ENCODE results near the gene IPO11.

Gene IPO11

GRCh38 chr5:62421414-62421813 lies 8.9 kb downstream of the IPO11 start:
- Histone ChIP-seq H3K9me3 (ENCODE audit: severe bottlenecking) (no peaks in the 10 kb centered on the region), H3K36me3 (peaks cover 12% of the 10 kb centered on the region), H3K27ac (no peak overlapping the region), H3K4me3 (ENCODE audit: low read depth, low read length) (no peak overlapping the region), H3K27me3 (ENCODE audit: insufficient read depth, low read depth, severe bottlenecking) (no peaks in the 10 kb centered on the region)
- no peak for TF ChIP-seq CTCF (IDR thresholded peaks at IDR 0.05; ENCODE audit: low read depth, low read length)
- no peak for DNase-seq

GRCh38 chr5:62424763-62425162 lies 12.2 kb downstream of the IPO11 start:
- H3K27ac ChIP-seq = no peak overlapping the region
- no peaks in the 10 kb centered on the region for H3K36me3 ChIP-seq
- DNase-seq = no peak
- H3K27me3 ChIP-seq (ENCODE audit: insufficient read depth, low read depth, severe bottlenecking) = no peaks in the 10 kb centered on the region
- H3K9me3 ChIP-seq (ENCODE audit: severe bottlenecking) = no peaks in the 10 kb centered on the region
- no peak for TF ChIP-seq CTCF (IDR thresholded peaks at IDR 0.05; ENCODE audit: low read depth, low read length)
- H3K4me3 ChIP-seq (ENCODE audit: low read depth, low read length) = no peak overlapping the region

GRCh38 chr5:62431735-62432620 lies 19.4 kb downstream of the IPO11 start:
- Histone ChIP-seq H3K27ac (no peak overlapping the region), H3K36me3 (no peaks in the 10 kb centered on the region), H3K27me3 (ENCODE audit: insufficient read depth, low read depth, severe bottlenecking) (no peaks in the 10 kb centered on the region), H3K9me3 (ENCODE audit: severe bottlenecking) (no peaks in the 10 kb centered on the region), H3K4me3 (ENCODE audit: low read depth, low read length) (no peak overlapping the region)
- TF ChIP-seq CTCF (IDR thresholded peaks at IDR 0.05; ENCODE audit: low read depth, low read length) = no peak
- no peak for DNase-seq

GRCh38 chr5:62432621-62433064 lies 20.1 kb downstream of the IPO11 start:
- Histone ChIP-seq H3K9me3 (ENCODE audit: severe bottlenecking) (no peaks in the 10 kb centered on the region), H3K36me3 (no peaks in the 10 kb centered on the region; the same call in none of the 2 replicates), H3K4me3 (ENCODE audit: low read depth, low read length) (no peak overlapping the region), H3K27me3 (ENCODE audit: insufficient read depth, low read depth, severe bottlenecking) (no peaks in the 10 kb centered on the region), H3K27ac (no peak overlapping the region)
- TF ChIP-seq CTCF (IDR thresholded peaks at IDR 0.05; ENCODE audit: low read depth, low read length) = no peak
- DNase-seq = no peak

GRCh38 chr5:62448528-62448927 lies 36.0 kb downstream of the IPO11 start:
- no peak overlapping the region for H3K4me3 ChIP-seq (ENCODE audit: low read depth, low read length)
- TF ChIP-seq CTCF (IDR thresholded peaks at IDR 0.05; ENCODE audit: low read depth, low read length) = no peak
- no peaks in the 10 kb centered on the region for H3K9me3 ChIP-seq (ENCODE audit: severe bottlenecking)
- no peak overlapping the region for H3K27ac ChIP-seq
- H3K27me3 ChIP-seq (ENCODE audit: insufficient read depth, low read depth, severe bottlenecking) = no peaks in the 10 kb centered on the region
- peaks cover 30% of the 10 kb centered on the region for H3K36me3 ChIP-seq
- DNase-seq = no peak
